ENCODE data around the gene MRGPRD.
A peak's percentile ranks its signal among the peaks of the same experiment; 100 is the strongest.

The MRGPRD gene

DNA sequence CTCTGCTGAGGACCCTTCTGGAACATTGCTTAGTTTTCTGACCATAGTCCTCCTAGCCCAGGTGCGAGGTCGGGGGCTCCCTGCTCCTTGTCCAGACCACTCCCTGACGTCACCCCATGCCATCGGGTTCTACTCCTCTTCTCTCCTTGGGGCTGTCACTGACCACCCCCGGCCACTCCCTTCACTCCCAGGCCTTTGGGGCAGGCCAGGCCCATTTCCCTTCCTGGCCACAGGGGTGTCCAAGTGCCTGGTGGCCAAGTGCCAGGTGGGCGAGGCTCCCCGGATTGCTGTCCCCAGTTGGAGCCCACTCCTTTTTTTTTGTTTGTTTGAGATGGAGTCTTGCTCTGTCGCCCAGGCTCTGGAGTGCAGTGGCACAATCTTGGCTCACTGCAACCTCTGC lies 19.5 kb downstream of the MRGPRD start:
- no peak for DNase-seq (ENCODE audit: extremely low read depth, low read depth)
- no peak for TF ChIP-seq CTCF (IDR thresholded peaks at IDR 0.05; ENCODE audit: low read depth, low read length, missing control alignments)
- H3K4me3 ChIP-seq (replicated peaks; ENCODE audit: low read depth, low read length), result no peak overlapping the region

GRCh38 chr11:68960294-68961071 lies 20.3 kb downstream of the MRGPRD start:
- no peak for DNase-seq (ENCODE audit: extremely low read depth, low read depth)
- no peak for TF ChIP-seq CTCF (IDR thresholded peaks at IDR 0.05; ENCODE audit: low read depth, low read length, missing control alignments)
- H3K4me3 ChIP-seq (replicated peaks; ENCODE audit: low read depth, low read length), result no peak overlapping the region

DNA sequence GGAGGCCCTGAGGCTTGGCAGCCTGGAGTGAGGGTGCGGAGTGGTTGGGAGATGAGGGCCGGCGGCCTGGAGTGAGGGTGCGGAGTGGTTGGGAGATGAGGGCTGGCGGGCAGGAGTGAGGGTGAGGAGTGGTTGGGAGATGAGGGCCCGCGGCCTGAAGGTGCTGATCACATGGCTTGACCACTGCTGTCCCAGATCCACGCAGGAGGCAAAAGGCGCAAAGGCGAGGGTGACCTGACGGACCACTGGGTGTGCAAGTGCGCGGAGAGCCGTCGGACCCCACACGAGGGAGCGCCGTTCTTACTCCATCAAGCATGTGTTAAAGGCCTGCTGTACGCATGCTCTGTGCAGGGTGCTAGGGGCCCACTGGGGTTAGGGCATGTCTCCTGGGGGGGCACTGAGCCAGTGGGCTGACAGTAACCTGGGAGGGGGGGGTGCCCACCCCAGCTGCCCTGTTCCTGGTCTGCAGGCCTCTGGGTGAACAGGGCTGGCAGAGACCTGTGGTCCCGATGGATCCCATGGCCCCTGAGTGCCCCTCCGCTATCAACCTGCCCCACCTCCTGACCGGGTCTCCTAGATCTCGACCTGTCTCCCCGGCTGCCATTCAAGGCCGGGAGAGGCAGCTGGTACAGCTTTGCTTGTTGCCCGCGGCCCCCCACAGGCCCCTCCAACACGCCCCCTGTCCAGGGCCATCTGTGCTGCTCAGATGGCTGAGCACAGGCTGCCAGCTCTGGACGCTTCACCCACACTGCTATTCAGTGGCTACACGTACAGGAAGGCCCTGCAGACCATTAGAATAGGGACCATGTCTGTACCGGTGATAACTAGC lies 21.1 kb downstream of the MRGPRD start:
- no peak overlapping the region for H3K4me3 ChIP-seq (replicated peaks; ENCODE audit: low read depth, low read length)
- DNase-seq (ENCODE audit: extremely low read depth, low read depth), result no peak
- TF ChIP-seq CTCF (IDR thresholded peaks at IDR 0.05; ENCODE audit: low read depth, low read length, missing control alignments), result no peak

GRCh38 chr11:68958211-68958610 lies 22.6 kb downstream of the MRGPRD start:
- no peak overlapping the region for H3K4me3 ChIP-seq (replicated peaks; ENCODE audit: low read depth, low read length)
- no peak for DNase-seq (ENCODE audit: extremely low read depth, low read depth)
- TF ChIP-seq CTCF (IDR thresholded peaks at IDR 0.05; ENCODE audit: low read depth, low read length, missing control alignments), result no peak

GRCh38 chr11:68956547-68957254 lies 24.1 kb downstream of the MRGPRD start:
- H3K4me3 ChIP-seq (replicated peaks; ENCODE audit: low read depth, low read length), result no peak overlapping the region
- TF ChIP-seq CTCF (IDR thresholded peaks at IDR 0.05; ENCODE audit: low read depth, low read length, missing control alignments), result no peak
- no peak for DNase-seq (ENCODE audit: extremely low read depth, low read depth)

- peak; percentile 45 for TF ChIP-seq CTCF (IDR thresholded peaks at IDR 0.05; ENCODE audit: low read depth, low read length, missing control alignments)
- H3K4me3 ChIP-seq (replicated peaks; ENCODE audit: low read depth, low read length), result no peak overlapping the region
- no peak for DNase-seq (ENCODE audit: extremely low read depth, low read depth)
Observed at GRCh38 chr11:68956142-68956541, 24.6 kb downstream of the MRGPRD start.
